ENCODE results near the gene KLC3. TPM values are rescaled to one million over a fixed set of nuclear protein-coding genes. Genes with fewer than 3 reads are reported as not detected.

The KLC3 gene
- total RNA-seq, result not detected

- no peak for TF ChIP-seq CTCF (IDR thresholded peaks at IDR 0.05; ENCODE audit: low read depth)
Observed at GRCh38 chr19:45340232-45340898, at the start of gene KLC3. Gene KLC3, plus strand, starts transcription at chr19:45340750. Its CDS starts 4,792 bp downstream, at chr19:45345542.

GRCh38 chr19:45291834-45292233 lies 48.7 kb upstream of the KLC3 start:
- TF ChIP-seq CTCF (IDR thresholded peaks at IDR 0.05; ENCODE audit: low read depth), result no peak

- no peak for TF ChIP-seq CTCF (IDR thresholded peaks at IDR 0.05; ENCODE audit: low read depth)
Observed at GRCh38 chr19:45293682-45294081, 46.9 kb upstream of the KLC3 start.

GRCh38 chr19:45294291-45295029 lies 46.1 kb upstream of the KLC3 start:
- TF ChIP-seq CTCF (IDR thresholded peaks at IDR 0.05; ENCODE audit: low read depth), result no peak

GRCh38 chr19:45295873-45296272 lies 44.7 kb upstream of the KLC3 start:
- no peak for TF ChIP-seq CTCF (IDR thresholded peaks at IDR 0.05; ENCODE audit: low read depth)

GRCh38 chr19:45296355-45296754 lies 44.2 kb upstream of the KLC3 start:
- TF ChIP-seq CTCF (IDR thresholded peaks at IDR 0.05; ENCODE audit: low read depth), result no peak

- no peak for TF ChIP-seq CTCF (IDR thresholded peaks at IDR 0.05; ENCODE audit: low read depth)
Observed at GRCh38 chr19:45297674-45298073, 42.9 kb upstream of the KLC3 start.

Data from subcutaneous adipose tissue (tissue), 4 donors.